ENCODE data around the gene CXorf58.

DNA sequence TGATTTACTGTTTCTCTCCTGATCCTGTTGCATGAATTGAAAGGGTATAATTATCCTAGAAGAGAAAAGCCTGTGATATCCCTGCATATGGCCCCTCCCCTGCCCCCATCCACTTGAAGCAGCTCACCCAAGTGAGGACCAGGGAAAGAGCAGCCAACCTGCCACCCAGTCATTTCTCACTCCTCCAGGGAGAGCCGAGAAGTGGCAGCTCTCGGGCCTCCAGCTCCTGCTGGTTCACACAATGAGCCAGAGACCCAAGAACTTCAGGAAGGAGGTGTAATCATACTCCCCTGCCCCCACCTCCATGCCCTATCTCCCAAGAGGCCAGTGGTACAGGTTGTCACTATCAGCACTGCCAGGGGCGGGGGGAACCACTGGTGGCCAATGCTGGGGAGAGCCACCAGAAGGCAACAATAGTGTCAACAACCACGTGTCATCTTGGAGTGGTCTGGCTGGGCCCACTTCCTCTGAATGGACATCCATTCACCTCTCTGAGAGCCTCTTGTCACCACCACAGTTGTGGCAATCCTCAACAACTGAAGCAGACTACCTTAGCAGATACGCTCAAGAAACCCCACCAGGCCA is 43.0 kb upstream of the CXorf58 start:
- no peak for TF ChIP-seq POLR2AphosphoS5 (IDR thresholded peaks at IDR 0.05; ENCODE audit: low read depth)
- TF ChIP-seq, protein P1, sequence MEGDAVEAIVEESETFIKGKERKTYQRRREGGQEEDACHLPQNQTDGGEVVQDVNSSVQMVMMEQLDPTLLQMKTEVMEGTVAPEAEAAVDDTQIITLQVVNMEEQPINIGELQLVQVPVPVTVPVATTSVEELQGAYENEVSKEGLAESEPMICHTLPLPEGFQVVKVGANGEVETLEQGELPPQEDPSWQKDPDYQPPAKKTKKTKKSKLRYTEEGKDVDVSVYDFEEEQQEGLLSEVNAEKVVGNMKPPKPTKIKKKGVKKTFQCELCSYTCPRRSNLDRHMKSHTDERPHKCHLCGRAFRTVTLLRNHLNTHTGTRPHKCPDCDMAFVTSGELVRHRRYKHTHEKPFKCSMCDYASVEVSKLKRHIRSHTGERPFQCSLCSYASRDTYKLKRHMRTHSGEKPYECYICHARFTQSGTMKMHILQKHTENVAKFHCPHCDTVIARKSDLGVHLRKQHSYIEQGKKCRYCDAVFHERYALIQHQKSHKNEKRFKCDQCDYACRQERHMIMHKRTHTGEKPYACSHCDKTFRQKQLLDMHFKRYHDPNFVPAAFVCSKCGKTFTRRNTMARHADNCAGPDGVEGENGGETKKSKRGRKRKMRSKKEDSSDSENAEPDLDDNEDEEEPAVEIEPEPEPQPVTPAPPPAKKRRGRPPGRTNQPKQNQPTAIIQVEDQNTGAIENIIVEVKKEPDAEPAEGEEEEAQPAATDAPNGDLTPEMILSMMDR (IDR thresholded peaks at IDR 0.05; ENCODE audit: insufficient read depth, low read length) = no peak
- no peak for TF ChIP-seq REST (IDR thresholded peaks at IDR 0.05; ENCODE audit: insufficient replicate concordance, low read depth)
- TF ChIP-seq GABPA (IDR thresholded peaks at IDR 0.05; ENCODE audit: low read depth) = no peak
